Esophagus mucosa (tissue), 1 donor: Measurements from ENCODE around the gene DUSP19. TPM values are rescaled to one million over a fixed set of nuclear protein-coding genes. Genes with fewer than 3 reads are reported as not detected.

Experiments
- ATAC-seq: fragments of 200-7000 bp; cut with Tn5 transposase; one replicate; pipeline ENCODE4 v1.9.1; 2020
- total RNA-seq: library from RNA; stranded (reverse); gene quantifications from one replicate; pipeline ENCODE4 v1.2.4, GENCODE V29; 2023
- donor health status: DM: yes; HTN: yes; CAD: no.

DUSP19 gene
- total RNA-seq, 1 donor from 2014 or later, result 1.2 TPM

DNA sequence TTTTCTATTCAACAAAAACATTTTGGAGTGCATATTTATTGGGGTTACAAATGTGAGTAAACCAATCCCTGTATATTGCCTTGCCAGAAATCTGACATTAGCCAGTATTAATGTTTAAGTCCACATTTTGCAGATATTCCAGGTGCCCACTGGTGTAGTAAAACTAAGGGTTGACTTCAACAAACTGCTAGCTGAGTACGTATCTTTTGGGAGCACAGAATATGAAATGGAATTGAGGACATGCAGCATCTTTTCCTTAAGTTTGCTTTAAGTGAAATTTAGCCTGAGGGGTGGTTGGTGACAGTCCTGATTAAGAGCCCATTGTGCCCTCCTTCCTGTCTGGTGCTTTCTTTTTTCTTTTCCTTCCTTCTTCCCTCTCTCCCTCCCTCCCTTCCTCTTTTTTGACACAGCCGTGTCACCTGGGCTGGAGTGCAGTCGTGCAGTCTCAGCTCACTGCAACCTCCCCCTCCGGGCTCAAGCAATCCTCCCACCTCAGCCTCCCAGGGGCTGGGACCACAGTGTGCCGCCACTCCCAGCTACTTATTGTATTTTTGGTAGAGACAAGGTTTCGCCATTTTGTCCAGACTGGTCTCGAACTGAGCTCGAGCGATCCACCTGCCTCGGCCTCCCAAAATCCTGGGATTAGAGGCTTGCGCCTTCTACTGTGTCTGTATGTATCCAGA, 47.3 kb downstream of the DUSP19 start:
- no peak for ATAC-seq

DNA sequence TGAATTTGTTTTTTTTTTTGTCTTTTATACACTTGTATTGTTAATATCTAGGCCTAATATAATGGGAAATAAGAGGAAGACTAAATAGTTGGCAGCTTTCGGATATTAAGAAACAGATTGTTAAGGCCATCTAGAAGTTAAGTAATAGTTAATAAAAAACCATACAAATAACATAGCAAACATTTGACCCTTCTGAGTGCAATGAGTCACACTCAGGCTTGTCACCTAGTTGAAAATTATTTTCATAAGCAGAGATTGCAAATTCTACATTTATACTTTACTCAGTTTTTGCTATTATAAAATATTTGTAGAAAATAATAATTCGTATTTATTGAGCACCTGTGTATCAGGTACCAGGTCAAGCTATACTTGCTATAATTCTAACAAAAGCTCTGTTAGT, 48.1 kb downstream of the DUSP19 start:
- ATAC-seq, result no peak

DNA sequence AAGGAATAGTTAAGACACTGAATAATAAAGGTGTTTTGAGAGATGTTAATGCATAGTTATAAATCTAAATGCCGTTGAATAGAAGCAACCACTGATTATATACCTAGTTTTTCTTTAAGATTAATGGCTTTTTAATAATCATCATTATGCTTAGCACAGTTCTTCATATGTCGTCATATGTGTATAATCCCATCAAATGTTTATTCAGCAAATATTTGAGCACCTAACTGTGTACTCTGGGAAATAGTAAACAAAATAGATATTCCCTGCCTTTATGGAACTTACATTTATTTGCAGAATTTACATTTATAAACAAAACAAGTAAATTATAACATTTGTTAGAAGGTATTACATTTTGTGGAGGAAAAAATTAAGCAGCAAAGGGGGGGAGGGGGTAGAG, 55.5 kb downstream of the DUSP19 start:
- no peak for ATAC-seq

DNA sequence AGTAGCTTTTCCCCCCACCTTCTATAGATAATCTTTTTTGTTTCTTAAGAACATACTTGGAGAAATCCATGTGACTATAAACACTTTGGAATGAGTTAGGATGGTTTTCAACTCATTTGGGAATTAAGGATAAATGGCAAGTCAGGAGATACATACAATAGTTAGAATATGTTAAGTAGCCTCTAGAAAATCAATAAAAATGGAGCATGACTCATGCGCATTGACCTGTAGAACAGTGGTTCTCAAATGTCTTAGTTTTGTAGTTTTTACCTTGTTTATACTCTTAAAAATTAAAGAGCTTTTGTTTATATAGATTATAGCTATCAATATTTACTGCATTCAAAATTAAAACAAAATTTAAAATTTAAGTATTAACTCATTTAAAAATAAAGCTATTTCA, 70.4 kb downstream of the DUSP19 start:
- no peak for ATAC-seq

DNA sequence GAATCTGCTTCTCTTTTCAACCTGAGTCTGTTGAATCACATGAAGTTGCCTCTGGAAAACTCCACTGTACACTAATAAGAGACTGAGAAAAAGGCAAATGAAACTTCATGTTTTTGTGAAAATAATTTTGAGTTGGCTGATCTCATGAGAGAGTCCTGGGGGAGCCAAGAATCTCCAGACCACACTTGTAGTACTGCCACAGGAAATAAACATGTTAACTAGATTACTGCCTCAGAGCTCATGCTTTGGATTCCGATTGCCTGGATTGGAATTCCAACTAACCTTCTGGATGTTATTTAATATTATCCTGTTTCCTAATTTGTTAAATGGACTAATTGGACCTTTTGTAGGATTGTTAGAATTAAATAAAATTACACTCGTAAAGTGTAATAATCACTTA, 70.9 kb downstream of the DUSP19 start:
- ATAC-seq, result no peak

Other genes starting within 250 kb of the DUSP19 start
- gene FRZB, start 212.1 kb upstream of the DUSP19 start, total RNA-seq, result 0.32 TPM
- gene NCKAP1, start 40.3 kb upstream of the DUSP19 start, total RNA-seq, result 121 TPM
- 14.2 TPM for gene NUP35, start 45.7 kb downstream of the DUSP19 start, total RNA-seq